Prostate gland (tissue), 2 donors: ENCODE data around the gene UNC119B. TPM values are rescaled to one million over a fixed set of nuclear protein-coding genes. Genes with fewer than 3 reads are reported as not detected.

Experiments
- DNase-seq: peaks from one replicate; pipeline ENCODE4 v3.0.0-alpha.2; 2019; ENCODE audit warnings: low spot score
- H3K27ac ChIP-seq, 2 donors: fragments of 200-600 bp; sonication (generic); 2 replicates each; pipeline ENCODE4 v1.5.1; 2017 to 2019
- H3K27me3 ChIP-seq: fragments of 200-600 bp; sonication (generic); replicated peaks from 2 replicates; pipeline ENCODE4 v1.5.1; 2019; ENCODE audit not compliant: insufficient read depth
- H3K36me3 ChIP-seq, 2 donors: fragments of 200-600 bp; sonication (generic); 1 replicate in 1 of 2; 2 replicates in 1 of 2; pipeline versions ENCODE4 v1.5.1 to v1.8.1; 2017 to 2019
- H3K4me1 ChIP-seq: fragments of 200-600 bp; sonication (generic); replicated peaks from 2 replicates; pipeline ENCODE4 v1.5.1; 2019
- H3K4me3 ChIP-seq, 2 donors: fragments of 200-600 bp; sonication (generic); 2 replicates each; pipeline ENCODE4 v1.5.1; 2017 to 2019
- H3K9me3 ChIP-seq: fragments of 200-600 bp; sonication (generic); 2 replicates; pipeline ENCODE4 v1.5.1; 2017
- CTCF ChIP-seq, 4 experiments: fragments of 200-600 bp in 2 of 4; fragments of 450-650 bp in 2 of 4; sonication (generic) in 2 of 4; IDR thresholded peaks; 1 replicate in 3 of 4; 2 replicates in 1 of 4; pipeline ENCODE4 v1.5.1; 2016 to 2019; ENCODE audit warnings: antibody characterized with exemption in 4 of 4, mild to moderate bottlenecking in 2 of 4, moderate library complexity in 2 of 4
- POLR2A ChIP-seq: fragments of 450-650 bp; IDR thresholded peaks from one replicate; pipeline ENCODE4 v1.6.1; 2016; ENCODE audit warnings: antibody characterized with exemption, mild to moderate bottlenecking
- POLR2AphosphoS5 ChIP-seq: sonication (generic); formaldehyde crosslinking; IDR thresholded peaks from one replicate; pipeline ENCODE4 v1.6.1; 2017; ENCODE audit warnings: antibody characterized with exemption
- WGBS: methylation state at CpG from one replicate; pipeline ENCODE4 v1.1.5; 2018; 5-methylcytosine and 5-hydroxymethylcytosine counted together
- intact Hi-C: fragments of 100-400 bp; cut with DNase I; formaldehyde crosslinking; loops from one replicate; pipeline ENCODE4 v1.14.2; 2022
- total RNA-seq, 2 donors: library from RNA; depleted of rRNA; stranded (reverse); fragments of >200 nt; gene quantifications; one replicate each; pipeline ENCODE4 v1.1.0, GENCODE V29; 2016

The UNC119B gene
- total RNA-seq, 2 donors from 2014 or later = 26.0 to 41.9 TPM

DNA sequence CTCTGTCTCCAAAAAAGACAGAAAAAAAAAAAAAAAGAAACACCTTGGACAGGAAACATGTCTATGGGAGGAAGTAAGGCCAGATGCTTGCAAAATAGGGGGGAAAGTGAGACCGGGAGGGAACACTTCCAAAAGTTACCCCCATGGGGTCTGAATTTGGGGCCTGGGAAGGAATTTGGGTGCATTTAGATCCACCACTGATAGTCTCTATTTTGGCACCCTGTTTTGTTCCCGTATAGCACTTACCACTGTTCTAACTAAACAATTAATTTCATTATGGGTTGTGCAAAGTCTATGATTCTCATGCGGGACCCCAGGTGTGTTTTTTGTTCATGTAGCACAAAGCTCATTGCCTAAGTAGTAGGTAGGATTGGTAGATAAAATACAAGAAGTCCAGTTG is 24.7 kb upstream of the UNC119B start:
- no peak for DNase-seq
- 59% methylated on average over 3 of the region's 3 CpGs for WGBS
- Histone ChIP-seq H3K27me3 (no peaks in the 10 kb centered on the region), H3K4me3 (no peak overlapping the region), H3K9me3 (no peaks in the 10 kb centered on the region), H3K36me3 (no peaks in the 10 kb centered on the region), H3K4me1 (peaks cover under 1% of the 10 kb centered on the region), H3K27ac (peak overlapping the region in 1 of 2 donors; percentile 93)
- no peak for TF ChIP-seq CTCF (IDR thresholded peaks at IDR 0.05)
- no peak for TF ChIP-seq POLR2A
- no peak for TF ChIP-seq POLR2AphosphoS5
- intact Hi-C loops = no loop called here

DNA sequence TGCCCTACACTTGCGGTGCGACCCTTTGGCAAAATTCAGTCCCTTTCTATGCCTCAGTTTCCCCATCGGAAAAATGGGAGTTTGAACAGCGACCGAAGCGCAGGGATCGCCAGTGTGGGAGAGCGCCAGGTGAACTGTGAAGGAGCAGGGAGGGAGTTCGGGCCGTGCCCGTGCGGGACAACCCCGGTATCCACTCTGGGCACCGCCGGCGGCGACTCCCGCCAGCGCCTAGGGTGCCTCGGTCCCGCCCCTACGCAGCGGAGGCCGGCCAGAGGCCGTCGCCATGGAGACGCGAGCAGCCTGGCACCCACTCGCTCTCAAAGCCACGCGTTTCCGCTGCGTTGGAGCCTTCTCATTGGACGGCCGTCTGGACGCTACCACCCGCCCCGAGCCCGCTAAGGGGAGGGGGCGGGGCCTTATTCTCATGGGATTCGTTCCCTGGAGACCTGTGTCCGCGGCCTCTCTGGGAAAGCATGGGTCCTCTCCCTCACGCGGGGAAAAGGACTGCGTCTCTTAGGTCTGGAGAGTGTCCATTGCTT is 24.0 kb upstream of the UNC119B start:
- under 1% methylated on average over 46 of the region's 46 CpGs for WGBS
- intact Hi-C loops = loop anchor here (2.0 kb wide), 1 partner anchor 25 kb away; the partner anchor contains the start of gene UNC119B

DNA sequence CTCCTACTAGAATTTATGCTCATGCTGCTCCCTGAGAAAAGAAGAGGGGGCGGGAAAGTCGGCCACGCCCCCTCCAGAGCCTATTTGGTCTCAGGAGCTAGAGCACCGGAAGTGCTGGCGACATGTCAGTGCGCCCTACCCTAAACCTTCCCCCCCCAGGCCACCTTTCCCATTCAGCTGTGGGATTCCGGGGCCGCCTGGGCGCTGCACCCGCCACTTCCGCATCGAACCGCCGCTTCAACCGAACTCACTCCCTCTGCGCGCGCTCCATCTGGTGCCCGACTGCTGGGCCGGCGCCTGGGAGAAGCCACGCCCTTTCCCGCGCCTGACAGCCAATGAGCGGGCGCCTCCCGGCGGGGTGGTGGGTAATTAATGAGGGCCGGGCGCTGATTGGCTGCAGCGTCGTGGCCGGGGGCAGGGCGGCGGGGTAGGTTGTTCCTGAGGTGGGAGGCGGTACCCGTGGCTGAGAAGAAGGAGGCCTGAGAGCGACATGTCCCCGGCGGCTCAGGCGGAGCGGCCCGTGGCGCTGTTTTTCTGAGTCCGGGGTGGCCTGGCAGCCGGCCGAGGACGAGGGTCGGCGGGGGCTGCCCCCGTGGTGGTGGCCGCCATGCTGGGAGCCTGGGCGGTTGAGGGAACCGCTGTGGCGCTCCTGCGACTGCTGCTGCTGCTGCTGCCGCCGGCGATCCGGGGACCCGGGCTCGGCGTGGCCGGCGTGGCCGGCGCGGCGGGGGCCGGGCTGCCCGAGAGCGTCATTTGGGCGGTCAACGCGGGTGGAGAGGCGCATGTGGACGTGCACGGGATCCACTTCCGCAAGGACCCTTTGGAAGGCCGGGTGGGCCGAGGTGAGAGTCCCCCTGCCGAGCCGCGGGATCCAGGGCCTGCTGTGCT is 23.3 kb upstream of the UNC119B start, which contains the start of gene MLEC:
Gene MLEC, plus strand, starts transcription at position 460 of the 888 bp plus-strand sequence. Its CDS starts 148 bp downstream, at position 608.
- Histone ChIP-seq H3K27me3 (no peaks in the 10 kb centered on the region), H3K4me3 (peak within 1 kb of the TSS; percentile 90 to 94), H3K27ac (peak within 1 kb of the TSS; percentile 92 to 93), H3K4me1 (peaks cover 12% of the 10 kb centered on the region), H3K36me3 (no peaks in the 10 kb centered on the region), H3K9me3 (no peaks in the 10 kb centered on the region)
- DNase-seq = peak; percentile 99
- TF ChIP-seq CTCF (IDR thresholded peaks at IDR 0.05) (peak in 1 of 4 experiments; percentile 27), POLR2AphosphoS5 (peak; percentile 85), POLR2A (peak; percentile 85)
- intact Hi-C loops = loop anchor here (2.0 kb wide), 1 partner anchor 24 kb away; the partner anchor contains the start of gene UNC119B
- 1% methylated on average over 57 of the region's 84 CpGs for WGBS

More for the DNA sequence above, 24.0 kb upstream of the UNC119B start:
- Histone ChIP-seq H3K9me3 (no peaks in the 10 kb centered on the region), H3K36me3 (no peaks in the 10 kb centered on the region), H3K4me3 (peak overlapping the region; percentile 90 to 94), H3K4me1 (peaks cover 8% of the 10 kb centered on the region), H3K27ac (peak overlapping the region; percentile 92 to 93), H3K27me3 (no peaks in the 10 kb centered on the region)
- peak in 2 of 4 experiments; percentile 2 to 8 for TF ChIP-seq CTCF (IDR thresholded peaks at IDR 0.05)
- TF ChIP-seq POLR2A = peak; percentile 57
- peak; percentile 79 for TF ChIP-seq POLR2AphosphoS5
- DNase-seq = peak; percentile 98

GRCh38 chr12:120687578-120688289 is 22.5 kb upstream of the UNC119B start:
- under 1% methylated on average over 30 of the region's 31 CpGs for WGBS
- H3K4me1 ChIP-seq = peaks cover 18% of the 10 kb centered on the region
- no peaks in the 10 kb centered on the region for H3K9me3 ChIP-seq
- H3K27me3 ChIP-seq = no peaks in the 10 kb centered on the region
- peak overlapping the region; percentile 92 to 93 for H3K27ac ChIP-seq
- H3K4me3 ChIP-seq = peak overlapping the region; percentile 90 to 94
- no peak for TF ChIP-seq CTCF (IDR thresholded peaks at IDR 0.05)
- TF ChIP-seq POLR2AphosphoS5 = no peak
- TF ChIP-seq POLR2A = no peak
- DNase-seq = no peak
- intact Hi-C loops = loop anchor here (2.0 kb wide), 1 partner anchor 23 kb away; the partner anchor contains the start of gene UNC119B
- no peaks in the 10 kb centered on the region for H3K36me3 ChIP-seq
